Stimulated activated naive B cell treated with anti-CD40 and anti-IgM and Interleukin-4, amounts not matched to agents 10 μg/mL and 1 μg/mL and 100 μg/mL, for 72 hours (primary cell): ENCODE results near the gene TAPBP.
"Not testable (repeated sequence)": the region's sequence is repeated elsewhere in the genome, so short reads cannot be mapped to it uniquely, and the experiment has no call there.

Experiments used
- ATAC-seq, 2 donors: fragments of 150-1000 bp; cut with Tn5 transposase; replicated peaks; 2 replicates each; pipeline ENCODE4 v1.10.0; 2021; ENCODE audit warnings: moderate library complexity in 1 of 2
- DNase-seq: peaks from one replicate; pipeline ENCODE4 v3.0.0; 2021
- H3K27ac Mint-ChIP-seq: one replicate; pipeline ENCODE4 v1.8.0; 2022; ENCODE audit warnings: mild to moderate bottlenecking, mixed read lengths
- H3K27me3 Mint-ChIP-seq, 2 donors: one replicate each; pipeline ENCODE4 v1.8.0; 2022; ENCODE audit warnings: mixed read lengths in 2 of 2
- H3K36me3 Mint-ChIP-seq, 2 donors: one replicate each; pipeline ENCODE4 v1.8.0; 2022; ENCODE audit warnings: mixed read lengths in 2 of 2, mild to moderate bottlenecking in 1 of 2
- H3K4me1 Mint-ChIP-seq, 2 donors: one replicate each; pipeline ENCODE4 v1.8.0; 2022; ENCODE audit warnings: mixed read lengths in 2 of 2, mild to moderate bottlenecking in 1 of 2
- H3K4me3 Mint-ChIP-seq, 2 donors: one replicate each; pipeline ENCODE4 v1.8.0; 2022; ENCODE audit warnings: mild to moderate bottlenecking in 2 of 2, mixed read lengths in 2 of 2, moderate library complexity in 1 of 2
- H3K9me3 Mint-ChIP-seq, 2 donors: one replicate each; pipeline ENCODE4 v1.8.0; 2022; ENCODE audit warnings: mixed read lengths in 2 of 2, mild to moderate bottlenecking in 1 of 2

TAPBP gene

GRCh38 chr6:33297406-33297955 is 16.4 kb downstream of the TAPBP start:
- no peak for DNase-seq
- peaks cover 34 to 52% of the 10 kb centered on the region in 2 donors for H3K36me3 Mint-ChIP-seq
- ATAC-seq, result peak; percentile 13 to 23
- no peaks in the 10 kb centered on the region for H3K9me3 Mint-ChIP-seq
- H3K27me3 Mint-ChIP-seq, result no peaks in the 10 kb centered on the region
- H3K4me1 Mint-ChIP-seq, result peaks cover 37 to 69% of the 10 kb centered on the region in 2 donors
- peak overlapping the region; percentile 96 to 98 for H3K4me3 Mint-ChIP-seq
- peak overlapping the region; percentile 81 for H3K27ac Mint-ChIP-seq

DNA sequence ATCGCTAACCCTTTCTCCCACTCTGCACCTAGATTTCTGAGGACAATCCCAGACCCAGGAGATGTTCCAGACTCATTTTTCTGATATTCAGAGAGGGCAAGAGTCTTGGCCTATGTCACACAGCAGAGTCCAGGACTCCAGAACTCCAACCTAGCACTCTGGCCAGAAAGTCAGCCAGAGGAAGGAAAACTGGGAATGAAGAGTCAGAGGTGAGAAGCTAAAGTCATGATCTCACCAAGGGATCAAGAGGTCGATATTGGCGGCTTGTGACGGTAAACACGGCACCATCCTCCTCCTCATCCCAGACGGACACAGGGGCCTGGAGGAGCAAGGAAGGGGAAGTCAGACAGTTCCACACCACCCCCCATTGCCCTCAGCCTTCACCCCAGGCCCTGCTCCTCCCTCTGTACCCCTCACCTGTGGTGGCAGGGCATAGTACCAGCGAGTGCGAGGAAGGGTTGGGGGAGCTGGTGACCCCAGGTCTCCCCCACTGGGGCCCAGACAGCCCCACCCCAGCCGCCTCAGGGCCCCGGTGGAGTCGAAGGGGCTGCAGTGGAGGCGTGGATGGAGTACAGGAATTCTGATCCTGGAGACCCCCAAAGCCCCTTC is 17.0 kb downstream of the TAPBP start:
- no peaks in the 10 kb centered on the region for H3K27me3 Mint-ChIP-seq
- H3K4me3 Mint-ChIP-seq, result peak overlapping the region; percentile 96 to 98
- ATAC-seq, result no peak
- H3K36me3 Mint-ChIP-seq, result peaks cover 38 to 58% of the 10 kb centered on the region in 2 donors
- H3K4me1 Mint-ChIP-seq, result peaks cover 39 to 64% of the 10 kb centered on the region in 2 donors
- H3K27ac Mint-ChIP-seq, result no peak overlapping the region
- DNase-seq, result no peak
- no peaks in the 10 kb centered on the region for H3K9me3 Mint-ChIP-seq

GRCh38 chr6:33295621-33296369 is 18.1 kb downstream of the TAPBP start:
- Mint-ChIP-seq H3K36me3 (peaks cover 31 to 57% of the 10 kb centered on the region in 2 donors), H3K4me3 (peak overlapping the region in 1 of 2 donors; percentile 8), H3K27ac (peak overlapping the region; percentile 37), H3K9me3 (no peaks in the 10 kb centered on the region), H3K4me1 (peaks cover 43 to 60% of the 10 kb centered on the region in 2 donors), H3K27me3 (no peaks in the 10 kb centered on the region)
- ATAC-seq, result no peak
- DNase-seq, result no peak

DNA sequence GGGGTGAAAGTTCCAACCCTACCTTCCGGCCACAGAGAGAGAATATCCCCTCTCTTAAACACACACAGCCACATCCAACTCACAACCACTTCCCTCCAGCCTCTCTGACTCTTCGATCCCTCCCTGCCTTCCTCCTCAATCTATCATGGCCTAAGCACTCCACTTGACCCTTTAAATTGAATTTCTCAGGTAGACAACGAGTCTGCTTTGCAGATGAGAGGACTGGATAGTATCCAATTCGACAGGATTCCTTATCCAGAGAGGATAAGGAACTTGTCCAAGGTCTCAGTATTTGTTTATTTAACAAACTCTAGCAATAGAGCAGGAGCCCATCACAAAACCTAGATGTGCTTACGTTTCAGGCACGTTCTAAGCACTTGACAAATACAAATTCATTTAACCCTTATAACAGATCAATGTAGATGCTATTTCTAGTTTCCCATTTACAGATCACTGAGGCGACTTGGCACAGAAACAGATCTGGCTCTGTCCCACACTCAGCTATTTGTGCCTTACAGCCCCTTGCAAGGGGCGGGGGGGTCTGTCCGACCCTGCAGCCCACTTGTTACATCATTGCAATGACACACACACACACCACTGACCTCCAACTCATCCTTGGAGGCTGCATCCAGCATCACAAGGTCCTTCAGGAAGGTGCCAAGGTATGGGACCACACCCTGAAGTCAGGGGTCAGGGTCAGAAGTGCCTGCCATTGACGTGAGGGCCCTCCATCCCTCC is 19.6 kb downstream of the TAPBP start:
- Mint-ChIP-seq H3K27me3 (no peaks in the 10 kb centered on the region), H3K4me3 (no peak overlapping the region)

GRCh38 chr6:33292996-33293682 is 20.7 kb downstream of the TAPBP start:
- Mint-ChIP-seq H3K9me3 (no peaks in the 10 kb centered on the region), H3K27ac (peak overlapping the region; percentile 63), H3K4me1 (peaks cover 39 to 52% of the 10 kb centered on the region in 2 donors), H3K4me3 (no peak overlapping the region), H3K36me3 (peaks cover 19 to 52% of the 10 kb centered on the region in 2 donors), H3K27me3 (no peaks in the 10 kb centered on the region)
- no peak for DNase-seq
- ATAC-seq, result no peak

More for the DNA sequence above, 19.6 kb downstream of the TAPBP start:
- DNase-seq (no peak), ATAC-seq (no peak)
- H3K9me3 Mint-ChIP-seq, result no peaks in the 10 kb centered on the region
- peak overlapping the region; percentile 16 for H3K27ac Mint-ChIP-seq
- H3K36me3 Mint-ChIP-seq, result peaks cover 21 to 52% of the 10 kb centered on the region in 2 donors
- peaks cover 43 to 59% of the 10 kb centered on the region in 2 donors for H3K4me1 Mint-ChIP-seq

DNA sequence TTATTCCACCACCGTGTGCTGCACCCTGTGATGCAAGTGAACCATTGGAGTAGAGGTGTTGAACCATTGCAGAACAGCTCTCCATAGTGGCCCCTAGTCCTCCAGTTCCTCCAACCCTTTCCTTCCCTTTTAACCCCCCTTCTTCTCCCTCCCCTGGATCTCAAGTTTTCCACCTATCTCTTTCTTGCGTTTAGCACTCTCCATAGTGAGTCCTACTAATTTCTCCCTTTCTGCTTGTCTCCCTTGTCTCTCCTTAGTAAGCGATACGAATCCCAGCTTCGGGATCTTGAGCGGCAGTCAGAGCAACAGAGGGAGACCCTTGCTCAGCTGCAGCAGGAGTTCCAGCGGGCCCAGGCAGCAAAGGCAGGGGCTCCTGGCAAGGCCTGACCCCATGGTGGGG is 23.4 kb downstream of the TAPBP start:
- Mint-ChIP-seq H3K4me1 (peaks cover 37 to 43% of the 10 kb centered on the region in 2 donors), H3K4me3 (peak overlapping the region; percentile 87 to 100), H3K9me3 (no peaks in the 10 kb centered on the region), H3K27ac (peak overlapping the region; percentile 99), H3K36me3 (peaks cover 25 to 63% of the 10 kb centered on the region in 2 donors), H3K27me3 (no peaks in the 10 kb centered on the region)
- no peak for ATAC-seq
- DNase-seq, result no peak

- Mint-ChIP-seq H3K27ac (peak overlapping the region; percentile 99), H3K27me3 (no peaks in the 10 kb centered on the region), H3K9me3 (no peaks in the 10 kb centered on the region), H3K4me3 (peak overlapping the region; percentile 87 to 100), H3K4me1 (peaks cover 35 to 40% of the 10 kb centered on the region in 2 donors), H3K36me3 (peaks cover 25 to 62% of the 10 kb centered on the region in 2 donors)
- ATAC-seq (peak; percentile 26 to 29), DNase-seq (no peak)
Observed at GRCh38 chr6:33289784-33290315, 24.0 kb downstream of the TAPBP start.

GRCh38 chr6:33288921-33289783 is 24.7 kb downstream of the TAPBP start, which contains the start of the genes PFDN6 and WDR46:
PFDN6 (plus strand) TSS chr6:33289601; CDS start chr6:33289857, 256 bp downstream.
WDR46 (minus strand) TSS chr6:33289239; CDS start chr6:33289170, 69 bp downstream.
- Mint-ChIP-seq H3K4me1 (peaks cover 33 to 40% of the 10 kb centered on the region in 2 donors), H3K27ac (peak within 1 kb of the TSS; percentile 99), H3K4me3 (peak within 1 kb of the TSS; percentile 87 to 100), H3K9me3 (no peaks in the 10 kb centered on the region), H3K36me3 (peaks cover 27 to 60% of the 10 kb centered on the region in 2 donors), H3K27me3 (no peaks in the 10 kb centered on the region)
- peak; percentile 98 for ATAC-seq
- peak; percentile 80 for DNase-seq

DNA sequence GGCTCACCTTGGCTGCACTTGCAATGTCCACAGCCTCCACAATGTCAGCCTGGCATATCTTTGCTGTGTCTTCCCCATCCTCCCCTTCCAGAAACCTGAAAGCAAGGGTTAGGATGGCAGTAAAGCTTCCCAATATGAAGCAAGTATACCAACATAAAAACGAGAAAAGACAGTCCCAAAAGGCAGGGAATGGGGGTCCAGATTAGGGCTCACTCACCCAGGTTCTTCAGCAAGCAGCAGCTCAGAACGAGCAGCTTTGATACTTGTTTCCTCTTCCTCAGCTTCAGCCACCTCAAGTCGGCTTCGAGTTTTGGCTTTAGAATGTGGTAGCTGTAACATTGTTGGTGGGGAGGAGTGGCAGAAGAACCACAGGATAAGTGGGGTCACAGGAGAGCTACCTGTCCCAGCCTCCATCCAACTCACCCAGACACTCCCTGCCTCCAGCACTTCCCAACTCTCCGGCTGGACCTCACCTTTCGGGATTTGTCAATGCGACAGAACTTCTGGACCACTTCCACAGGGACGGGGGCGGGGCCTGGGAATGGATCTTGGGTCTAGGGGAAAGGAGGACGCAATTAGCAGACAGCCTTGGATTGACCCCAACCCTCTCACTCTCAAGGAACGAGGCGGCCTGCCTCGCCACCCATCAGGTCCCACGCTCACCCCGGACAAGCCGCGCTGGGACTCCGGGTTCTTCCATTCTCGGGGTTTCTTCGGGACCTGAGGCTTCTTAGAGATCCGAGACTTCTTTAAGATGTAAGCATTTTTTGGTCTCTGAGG is 25.5 kb downstream of the TAPBP start:
- no peaks in the 10 kb centered on the region for H3K27me3 Mint-ChIP-seq
- H3K36me3 Mint-ChIP-seq, result peaks cover 25 to 56% of the 10 kb centered on the region in 2 donors
- peak overlapping the region; percentile 99 for H3K27ac Mint-ChIP-seq
- H3K4me1 Mint-ChIP-seq, result peaks cover 30 to 40% of the 10 kb centered on the region in 2 donors
- DNase-seq, result no peak
- ATAC-seq, result peak; percentile 1 to 7
- H3K9me3 Mint-ChIP-seq, result no peaks in the 10 kb centered on the region
- peak overlapping the region; percentile 87 to 100 for H3K4me3 Mint-ChIP-seq

DNA sequence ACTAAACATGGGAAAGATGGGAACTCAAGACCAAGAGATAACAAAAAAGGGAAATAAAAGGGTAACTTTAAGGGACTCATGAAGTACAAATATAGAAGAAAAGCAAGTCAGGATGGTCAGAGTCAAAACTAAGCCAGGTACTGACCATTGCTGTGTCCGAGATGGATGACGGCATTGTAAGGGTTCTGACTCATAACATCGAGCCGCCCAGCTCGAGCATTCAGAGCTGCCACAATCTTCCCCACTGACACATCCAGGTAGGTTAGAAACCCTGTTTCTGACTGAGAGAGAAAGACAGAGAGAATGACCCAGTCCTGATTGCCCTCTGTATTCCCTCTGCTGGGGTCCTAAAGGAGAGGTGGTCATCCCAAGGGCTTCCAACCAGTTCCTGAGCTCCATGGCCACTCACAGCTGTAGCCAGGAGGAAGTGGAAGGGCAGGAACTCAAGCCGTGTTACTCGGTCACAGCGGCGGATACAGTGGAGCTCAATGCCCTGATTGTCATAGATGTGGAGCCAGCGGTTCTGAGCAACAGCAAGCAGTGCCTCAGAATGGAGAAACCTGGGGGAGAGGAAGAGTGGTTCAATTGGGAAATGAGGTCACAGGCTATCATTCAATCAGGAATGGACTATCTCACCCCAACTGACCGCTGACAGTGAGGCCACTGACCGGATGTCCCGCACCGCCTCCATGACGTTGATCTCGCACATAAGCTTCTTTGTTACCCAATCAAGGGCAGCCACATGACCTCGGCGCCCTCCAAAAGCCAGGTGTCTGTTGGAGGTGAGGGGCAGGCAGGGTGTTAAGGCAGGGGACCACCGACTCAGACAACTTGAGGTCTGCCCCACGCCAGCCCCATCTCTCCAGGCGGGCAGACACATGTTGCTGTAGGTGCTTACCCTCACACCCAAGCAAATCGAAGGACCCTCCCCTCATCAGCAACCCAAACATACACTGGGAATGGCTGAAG is 26.6 kb downstream of the TAPBP start:
- H3K4me3 Mint-ChIP-seq, result peak overlapping the region; percentile 87 to 100
- DNase-seq, result no peak
- H3K27ac Mint-ChIP-seq, result peak overlapping the region; percentile 44
- peaks cover 30 to 40% of the 10 kb centered on the region in 2 donors for H3K4me1 Mint-ChIP-seq
- H3K9me3 Mint-ChIP-seq, result no peaks in the 10 kb centered on the region
- H3K27me3 Mint-ChIP-seq, result no peaks in the 10 kb centered on the region
- ATAC-seq, result no peak
- peaks cover 20 to 53% of the 10 kb centered on the region in 2 donors for H3K36me3 Mint-ChIP-seq

DNA sequence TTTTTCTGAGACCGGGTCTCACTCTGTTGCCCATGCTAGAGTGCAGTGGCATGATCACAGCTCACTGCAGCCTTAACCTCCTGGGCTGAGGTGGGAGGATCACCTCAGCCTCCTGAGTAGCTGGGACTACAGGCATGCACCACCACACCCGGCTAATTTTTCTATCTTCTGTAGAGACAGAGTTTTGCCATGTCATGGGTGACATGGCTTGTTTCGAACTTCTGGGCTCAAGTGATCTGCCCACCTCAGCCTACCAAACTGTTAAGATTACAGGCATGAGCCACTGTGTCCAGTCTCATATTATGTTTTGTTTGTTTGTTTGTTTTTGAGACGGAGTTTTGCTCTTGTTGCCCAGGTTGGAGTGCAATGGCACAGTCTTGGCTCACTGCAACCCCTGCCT is 28.7 kb downstream of the TAPBP start:
- Mint-ChIP-seq H3K36me3 (peaks cover 20 to 46% of the 10 kb centered on the region in 2 donors), H3K4me1 (peaks cover 23 to 35% of the 10 kb centered on the region in 2 donors)
- H3K9me3 Mint-ChIP-seq, DNase-seq, H3K4me3 Mint-ChIP-seq, H3K27me3 Mint-ChIP-seq, ATAC-seq, H3K27ac Mint-ChIP-seq: not testable (repeated sequence)
